Stomach (tissue), 4 donors: ENCODE data around the gene IMPDH1.

Experiments used
- CTCF ChIP-seq, 7 experiments: fragments of 450-650 bp in 4 of 7; fragments of 200-600 bp in 3 of 7; sonication (generic) in 3 of 7; IDR thresholded peaks; one replicate each; pipeline ENCODE4 v1.5.1; 2016 to 2019; ENCODE audit warnings: antibody characterized with exemption in 7 of 7, control low read depth in 2 of 7, mild to moderate bottlenecking in 1 of 7
- POLR2AphosphoS5 ChIP-seq, 3 donors: sonication (generic); formaldehyde crosslinking; IDR thresholded peaks; one replicate each; pipeline ENCODE4 v1.6.1; 2016; ENCODE audit warnings: antibody characterized with exemption in 3 of 3

DNA sequence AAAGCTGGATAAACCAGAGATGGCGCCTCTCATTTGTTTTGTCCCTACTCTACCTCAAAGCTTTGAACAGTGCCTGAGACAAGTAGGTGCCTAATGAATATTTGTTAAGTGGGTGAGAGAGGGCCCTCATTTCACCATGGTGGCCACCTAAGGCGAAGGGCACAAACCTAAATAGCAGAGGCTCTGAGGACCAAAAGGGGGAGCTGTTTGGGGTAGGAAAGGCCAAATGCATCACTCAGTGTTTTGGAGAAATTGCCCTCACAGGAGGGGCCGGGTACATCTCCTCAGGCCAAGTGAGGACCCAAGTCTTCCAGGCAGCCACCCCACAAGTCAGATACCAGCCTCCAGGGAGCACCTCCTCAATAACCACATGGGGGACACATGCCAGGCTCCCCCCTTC is 14.0 kb downstream of the IMPDH1 start:
- no peak for TF ChIP-seq CTCF (IDR thresholded peaks at IDR 0.05)
- TF ChIP-seq POLR2AphosphoS5 (IDR thresholded peaks at IDR 0.05): no peak
